ENCODE measurements around the gene SKI. TPM values are rescaled to one million over a fixed set of nuclear protein-coding genes. Genes with fewer than 3 reads are reported as not detected.

The SKI gene
- total and polyA plus RNA-seq, 5 donors = 35.6 to 83.1 (median 65.3) TPM

DNA sequence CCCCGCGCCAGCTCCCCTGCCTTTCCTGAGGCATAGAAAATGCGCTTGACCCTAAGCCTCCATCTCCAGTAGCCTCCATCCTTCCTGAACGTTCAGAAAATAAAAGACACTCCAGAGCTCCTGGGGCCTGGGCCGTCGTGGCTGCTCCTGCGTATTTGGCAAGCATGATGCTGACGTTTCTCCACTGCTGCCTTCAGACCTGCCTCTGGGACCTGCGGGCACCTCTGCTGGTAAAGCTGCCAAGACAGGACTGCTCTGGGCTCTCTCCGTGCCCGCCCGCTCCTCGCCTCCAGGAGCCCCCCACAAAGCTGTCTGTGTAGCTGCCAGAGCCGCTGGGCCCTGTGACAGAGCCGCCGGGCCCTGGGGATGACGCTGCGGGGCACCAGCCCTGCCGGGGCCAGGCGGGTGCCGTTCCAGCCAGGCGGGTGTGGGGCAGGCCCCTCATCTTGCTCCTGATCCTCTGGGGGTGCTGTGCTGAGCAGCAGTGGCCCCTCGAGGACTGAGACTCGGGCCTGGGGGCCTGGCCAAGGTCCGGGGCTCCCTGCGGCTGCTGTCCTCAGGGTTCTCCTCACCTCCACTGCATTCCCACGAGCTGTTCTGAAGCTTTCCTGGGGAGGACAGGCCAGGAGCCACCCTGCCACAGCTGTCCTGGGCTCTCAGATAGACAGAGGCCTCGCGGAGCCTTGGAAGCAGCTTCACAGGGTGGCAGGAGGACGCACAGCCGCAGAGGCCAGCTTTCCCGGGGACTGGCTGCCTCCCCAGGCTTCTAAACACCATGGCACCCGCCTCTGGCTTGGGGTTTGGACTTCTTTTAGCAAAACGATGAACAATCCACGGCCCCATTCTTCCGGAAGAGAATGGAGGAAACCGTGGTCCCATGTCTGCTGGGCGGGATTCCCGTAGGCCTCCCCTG is 115.2 kb downstream of the SKI start:
- Histone ChIP-seq H3K27me3 (ENCODE audit: control insufficient read depth, insufficient read depth) (no peaks in the 10 kb centered on the region), H3K4me3 (ENCODE audit: low read length) (no peak overlapping the region), H3K4me1 (ENCODE audit: control insufficient read depth, insufficient read depth, low read length) (no peaks in the 10 kb centered on the region), H3K9me3 (ENCODE audit: control insufficient read depth, low read length) (no peaks in the 10 kb centered on the region), H3K27ac (ENCODE audit: low read length) (no peak overlapping the region)
- intact Hi-C loops (cut with DNase I) = no loop called here
- DNase-seq (peak; percentile 7 to 47 (median 46)), ATAC-seq (no peak)
- WGBS = 83% methylated on average over 39 of the region's 39 CpGs

GRCh38 chr1:2344121-2344681 is 116.1 kb downstream of the SKI start:
- no peaks in the 10 kb centered on the region for H3K4me1 ChIP-seq (ENCODE audit: control insufficient read depth, insufficient read depth, low read length)
- no peak overlapping the region for H3K27ac ChIP-seq (ENCODE audit: low read length)
- H3K9me3 ChIP-seq (ENCODE audit: control insufficient read depth, low read length) = no peaks in the 10 kb centered on the region
- H3K27me3 ChIP-seq (ENCODE audit: control insufficient read depth, insufficient read depth) = no peaks in the 10 kb centered on the region
- ATAC-seq (no peak), DNase-seq (peak; percentile 12 to 46 (median 38))
- intact Hi-C loops (cut with DNase I) = no loop called here
- H3K4me3 ChIP-seq (ENCODE audit: low read length) = no peak overlapping the region
- 93% methylated on average over 24 of the region's 24 CpGs for WGBS

GRCh38 chr1:2344744-2345296 is 116.7 kb downstream of the SKI start:
- Histone ChIP-seq H3K27me3 (ENCODE audit: control insufficient read depth, insufficient read depth) (no peaks in the 10 kb centered on the region), H3K4me3 (ENCODE audit: low read length) (no peak overlapping the region), H3K4me1 (ENCODE audit: control insufficient read depth, insufficient read depth, low read length) (no peaks in the 10 kb centered on the region), H3K27ac (ENCODE audit: low read length) (no peak overlapping the region), H3K9me3 (ENCODE audit: control insufficient read depth, low read length) (no peaks in the 10 kb centered on the region)
- DNase-seq (peak in 2 of 3 donors; percentile 25 to 41), ATAC-seq (peak in 1 of 2 donors; percentile 4)
- WGBS = 94% methylated on average over 29 of the region's 29 CpGs
- intact Hi-C loops (cut with DNase I) = no loop called here

- intact Hi-C loops (cut with DNase I) = no loop called here
- DNase-seq = peak; percentile 8 to 46 (median 34)
Measured at GRCh38 chr1:2345297-2346075, 117.4 kb downstream of the SKI start.

DNA sequence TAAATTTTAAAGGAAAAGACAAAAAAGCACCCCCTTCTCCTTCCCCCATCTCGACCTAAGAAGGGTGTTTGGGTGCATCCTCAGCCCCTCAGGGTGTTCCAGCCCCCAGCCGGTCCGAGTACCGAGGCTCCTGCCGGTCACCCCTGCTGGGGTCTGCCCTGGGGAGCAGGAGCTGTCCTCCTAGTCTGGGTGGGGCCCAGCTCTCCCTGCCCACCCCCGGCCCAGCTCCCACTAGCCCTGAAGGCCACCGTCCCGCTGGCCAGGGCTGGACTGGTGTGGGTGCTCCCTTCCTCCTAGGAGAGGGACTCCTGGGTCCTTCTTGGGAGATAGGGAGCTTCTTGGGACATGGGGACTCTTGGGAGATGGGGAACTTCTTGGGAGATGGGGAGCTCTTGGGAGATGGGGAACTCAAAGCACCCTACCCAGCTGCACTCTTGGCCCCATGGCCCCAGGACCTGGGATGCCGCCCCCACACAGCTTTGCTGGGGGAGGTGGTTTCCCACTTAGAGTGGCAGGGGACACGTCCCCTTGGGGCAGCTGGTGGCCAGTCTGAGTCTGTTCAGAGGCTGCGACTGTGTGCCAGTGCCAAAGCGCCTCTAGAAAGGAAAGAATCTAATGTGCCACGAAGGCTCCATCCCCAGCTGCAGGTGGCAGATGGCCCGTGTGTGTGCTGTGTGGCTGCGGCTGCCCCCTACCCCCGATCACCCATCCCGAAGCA is 118.7 kb downstream of the SKI start:
- H3K9me3 ChIP-seq (ENCODE audit: control insufficient read depth, low read length) = no peaks in the 10 kb centered on the region
- intact Hi-C loops (cut with DNase I) = no loop called here
- H3K27me3 ChIP-seq (ENCODE audit: control insufficient read depth, insufficient read depth) = no peaks in the 10 kb centered on the region
- no peak for ATAC-seq
- H3K4me3 ChIP-seq (ENCODE audit: low read length) = no peak overlapping the region
- no peaks in the 10 kb centered on the region for H3K4me1 ChIP-seq (ENCODE audit: control insufficient read depth, insufficient read depth, low read length)
- H3K27ac ChIP-seq (ENCODE audit: low read length) = no peak overlapping the region
- WGBS = 88% methylated on average over 17 of the region's 17 CpGs
- peak; percentile 7 to 27 (median 16) for DNase-seq

More at GRCh38 chr1:2345297-2346075, 117.4 kb downstream of the SKI start:
- no peaks in the 10 kb centered on the region for H3K27me3 ChIP-seq (ENCODE audit: control insufficient read depth, insufficient read depth)
- H3K4me1 ChIP-seq (ENCODE audit: control insufficient read depth, insufficient read depth, low read length) = no peaks in the 10 kb centered on the region
- no peak overlapping the region for H3K4me3 ChIP-seq (ENCODE audit: low read length)
- no peak for ATAC-seq
- no peaks in the 10 kb centered on the region for H3K9me3 ChIP-seq (ENCODE audit: control insufficient read depth, low read length)
- 86% methylated on average over 24 of the region's 24 CpGs for WGBS
- no peak overlapping the region for H3K27ac ChIP-seq (ENCODE audit: low read length)

DNA sequence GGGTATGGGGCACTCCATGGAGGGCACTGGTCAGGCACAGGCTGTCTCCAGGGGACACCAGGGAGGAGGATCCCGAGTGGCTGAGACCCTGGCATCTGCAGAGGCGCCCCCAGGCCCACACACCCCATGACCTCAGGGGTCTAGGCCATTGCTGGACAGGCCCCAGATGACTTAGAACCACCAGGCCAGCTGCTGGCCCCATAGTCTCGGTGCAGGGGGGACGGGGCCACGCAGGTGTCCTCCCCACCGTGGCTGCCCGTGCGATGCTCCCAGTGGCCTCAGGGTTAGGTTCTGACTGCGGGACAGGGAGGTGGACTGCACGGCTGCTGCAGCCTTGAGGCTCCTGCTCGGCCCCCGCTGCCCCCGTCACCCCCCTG is 119.3 kb downstream of the SKI start:
- intact Hi-C loops (cut with DNase I) = no loop called here
- H3K9me3 ChIP-seq (ENCODE audit: control insufficient read depth, low read length) = no peaks in the 10 kb centered on the region
- WGBS = 91% methylated on average over 13 of the region's 13 CpGs
- H3K27me3 ChIP-seq (ENCODE audit: control insufficient read depth, insufficient read depth) = no peaks in the 10 kb centered on the region
- no peak overlapping the region for H3K4me3 ChIP-seq (ENCODE audit: low read length)
- DNase-seq = peak in 2 of 3 donors; percentile 32 to 43
- H3K4me1 ChIP-seq (ENCODE audit: control insufficient read depth, insufficient read depth, low read length) = no peaks in the 10 kb centered on the region
- ATAC-seq = no peak
- H3K27ac ChIP-seq (ENCODE audit: low read length) = no peak overlapping the region

DNA sequence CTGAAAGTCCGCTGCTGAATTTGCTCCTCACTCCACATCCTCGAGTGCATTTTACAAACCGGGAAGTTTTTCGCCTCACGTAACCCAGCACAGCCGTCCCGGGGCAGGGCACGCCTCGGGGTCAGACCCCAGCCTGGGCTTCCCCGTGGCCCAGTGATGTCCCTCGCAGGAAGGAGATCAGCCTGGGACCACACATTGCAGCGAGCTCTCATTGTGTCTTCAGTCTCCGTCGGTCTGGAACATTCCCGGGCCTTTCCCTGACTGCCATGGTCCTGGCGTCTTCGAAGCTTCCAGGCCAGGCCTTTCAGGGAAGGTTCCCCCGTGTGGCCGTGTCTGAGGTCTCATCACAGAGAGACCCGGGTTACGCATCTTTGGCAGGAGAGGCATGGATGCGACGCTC is 119.8 kb downstream of the SKI start:
- no peaks in the 10 kb centered on the region for H3K27me3 ChIP-seq (ENCODE audit: control insufficient read depth, insufficient read depth)
- WGBS = 85% methylated on average over 23 of the region's 23 CpGs
- H3K9me3 ChIP-seq (ENCODE audit: control insufficient read depth, low read length) = no peaks in the 10 kb centered on the region
- no peak for ATAC-seq
- H3K4me3 ChIP-seq (ENCODE audit: low read length) = no peak overlapping the region
- H3K4me1 ChIP-seq (ENCODE audit: control insufficient read depth, insufficient read depth, low read length) = no peaks in the 10 kb centered on the region
- peak in 2 of 3 donors; percentile 20 to 21 for DNase-seq
- intact Hi-C loops (cut with DNase I) = no loop called here
- H3K27ac ChIP-seq (ENCODE audit: low read length) = no peak overlapping the region

- no peak overlapping the region for H3K27ac ChIP-seq (ENCODE audit: low read length)
- intact Hi-C loops (cut with DNase I) = no loop called here
- DNase-seq (peak in 2 of 3 donors; percentile 40 to 58), ATAC-seq (no peak)
- H3K27me3 ChIP-seq (ENCODE audit: control insufficient read depth, insufficient read depth) = no peaks in the 10 kb centered on the region
- 93% methylated on average over 59 of the region's 59 CpGs for WGBS
- no peak overlapping the region for H3K4me3 ChIP-seq (ENCODE audit: low read length)
- no peaks in the 10 kb centered on the region for H3K4me1 ChIP-seq (ENCODE audit: control insufficient read depth, insufficient read depth, low read length)
- H3K9me3 ChIP-seq (ENCODE audit: control insufficient read depth, low read length) = no peaks in the 10 kb centered on the region
Measured at GRCh38 chr1:2348346-2349325, 120.5 kb downstream of the SKI start.

- DNase-seq (peak in 2 of 3 donors; percentile 18 to 24), ATAC-seq (no peak)
- no peak overlapping the region for H3K27ac ChIP-seq (ENCODE audit: low read length)
- H3K9me3 ChIP-seq (ENCODE audit: control insufficient read depth, low read length) = no peaks in the 10 kb centered on the region
- intact Hi-C loops (cut with DNase I) = no loop called here
- H3K4me3 ChIP-seq (ENCODE audit: low read length) = no peak overlapping the region
- no peaks in the 10 kb centered on the region for H3K27me3 ChIP-seq (ENCODE audit: control insufficient read depth, insufficient read depth)
- no peaks in the 10 kb centered on the region for H3K4me1 ChIP-seq (ENCODE audit: control insufficient read depth, insufficient read depth, low read length)
- WGBS = 88% methylated on average over 9 of the region's 9 CpGs
Measured at GRCh38 chr1:2349806-2350205, 121.7 kb downstream of the SKI start.

Data from right cardiac atrium (tissue), 5 donors.